Fibroblast of pulmonary artery (primary cell): ENCODE measurements around the gene TSPYL1.
A peak's percentile ranks its signal among the peaks of the same experiment; 100 is the strongest.

Experiments
- DNase-seq: peaks from one replicate; pipeline ENCODE4 v3.0.0-alpha.2; 2010; ENCODE audit warnings: low read depth
- H3K4me3 ChIP-seq: replicated peaks from 2 replicates; pipeline ENCODE4 v1.5.1; 2011; ENCODE audit warnings: low read depth, mild to moderate bottlenecking, control low read depth, low read length, moderate library complexity
- CTCF ChIP-seq: IDR thresholded peaks from 2 replicates; pipeline ENCODE4 v1.5.1; 2011; ENCODE audit warnings: mild to moderate bottlenecking, control low read depth, low read length, inconsistent platforms; ENCODE audit errors: missing control alignments

TSPYL1 gene

GRCh38 chr6:116278481-116278829, 1.3 kb downstream of the TSPYL1 start:
- H3K4me3 ChIP-seq = peak overlapping the region; percentile 86
- TF ChIP-seq CTCF = no peak
- DNase-seq = no peak

- DNase-seq = no peak
- TF ChIP-seq CTCF = no peak
- H3K4me3 ChIP-seq = peak overlapping the region; percentile 86
Measured at GRCh38 chr6:116277124-116277523, 2.6 kb downstream of the TSPYL1 start.

GRCh38 chr6:116271149-116271708, 8.5 kb downstream of the TSPYL1 start:
- H3K4me3 ChIP-seq = no peak overlapping the region
- no peak for TF ChIP-seq CTCF
- DNase-seq = no peak

GRCh38 chr6:116268589-116269293, 11.0 kb downstream of the TSPYL1 start:
- no peak overlapping the region for H3K4me3 ChIP-seq
- TF ChIP-seq CTCF = peak; percentile 97
- peak; percentile 89 for DNase-seq

- DNase-seq = no peak
- TF ChIP-seq CTCF = no peak
- H3K4me3 ChIP-seq = no peak overlapping the region
Measured at GRCh38 chr6:116267836-116268588, 11.7 kb downstream of the TSPYL1 start.

GRCh38 chr6:116266803-116267202, 12.9 kb downstream of the TSPYL1 start:
- no peak overlapping the region for H3K4me3 ChIP-seq
- TF ChIP-seq CTCF = no peak
- no peak for DNase-seq
